ENCODE measurements around the gene CCSER2.
"Not testable (repeated sequence)": the region's sequence is repeated elsewhere in the genome, so short reads cannot be mapped to it uniquely, and the experiment has no call there.

CCSER2 gene

GRCh38 chr10:84311576-84311975, 16.8 kb upstream of the CCSER2 start:
- no peak for DNase-seq (ENCODE audit: low spot score)

GRCh38 chr10:84312816-84313215, 15.6 kb upstream of the CCSER2 start:
- no peak for DNase-seq (ENCODE audit: low spot score)

- no peak for DNase-seq (ENCODE audit: low spot score)
Measured at GRCh38 chr10:84314275-84314674, 14.1 kb upstream of the CCSER2 start.

GRCh38 chr10:84317174-84317573, 11.2 kb upstream of the CCSER2 start:
- no peak for DNase-seq (ENCODE audit: low spot score)

GRCh38 chr10:84321902-84322301, 6.5 kb upstream of the CCSER2 start:
- DNase-seq (ENCODE audit: low spot score), result no peak

- DNase-seq (ENCODE audit: low spot score), result not testable (repeated sequence)
Measured at GRCh38 chr10:84323566-84323965, 4.8 kb upstream of the CCSER2 start.

- not testable (repeated sequence) for DNase-seq (ENCODE audit: low spot score)
Measured at GRCh38 chr10:84326995-84327394, 1.4 kb upstream of the CCSER2 start.

- DNase-seq (ENCODE audit: low spot score), result no peak
Measured at GRCh38 chr10:84329196-84329611, 815 bp downstream of the CCSER2 start.

GRCh38 chr10:84329986-84330651, 1.7 kb downstream of the CCSER2 start:
- no peak for DNase-seq (ENCODE audit: low spot score)

GRCh38 chr10:84331091-84331490, 2.7 kb downstream of the CCSER2 start:
- no peak for DNase-seq (ENCODE audit: low spot score)

- DNase-seq (ENCODE audit: low spot score), result no peak
Measured at GRCh38 chr10:84333864-84334451, 5.6 kb downstream of the CCSER2 start.

- no peak for DNase-seq (ENCODE audit: low spot score)
Measured at GRCh38 chr10:84334811-84335210, 6.4 kb downstream of the CCSER2 start.

GRCh38 chr10:84335516-84335915, 7.1 kb downstream of the CCSER2 start:
- no peak for DNase-seq (ENCODE audit: low spot score)

GRCh38 chr10:84336406-84337090, 8.2 kb downstream of the CCSER2 start:
- DNase-seq (ENCODE audit: low spot score), result no peak

- no peak for DNase-seq (ENCODE audit: low spot score)
Measured at GRCh38 chr10:84337199-84337598, 8.8 kb downstream of the CCSER2 start.

GRCh38 chr10:84339025-84339424, 10.6 kb downstream of the CCSER2 start:
- DNase-seq (ENCODE audit: low spot score), result no peak

- DNase-seq (ENCODE audit: low spot score), result no peak
Measured at GRCh38 chr10:84340187-84340586, 11.8 kb downstream of the CCSER2 start.

GRCh38 chr10:84340632-84341537, 12.5 kb downstream of the CCSER2 start:
- DNase-seq (ENCODE audit: low spot score), result no peak

GRCh38 chr10:84341538-84341856, 13.1 kb downstream of the CCSER2 start:
- DNase-seq (ENCODE audit: low spot score), result no peak

- no peak for DNase-seq (ENCODE audit: low spot score)
Measured at GRCh38 chr10:84341983-84342382, 13.6 kb downstream of the CCSER2 start.

- no peak for DNase-seq (ENCODE audit: low spot score)
Measured at GRCh38 chr10:84342584-84342983, 14.2 kb downstream of the CCSER2 start.

GRCh38 chr10:84343831-84344230, 15.4 kb downstream of the CCSER2 start:
- no peak for DNase-seq (ENCODE audit: low spot score)

GRCh38 chr10:84344526-84344925, 16.1 kb downstream of the CCSER2 start:
- DNase-seq (ENCODE audit: low spot score), result no peak

Data from ecto neural progenitor cell (in vitro differentiated cells).